Measurements from ENCODE around the gene CPVL.

Gene CPVL

DNA sequence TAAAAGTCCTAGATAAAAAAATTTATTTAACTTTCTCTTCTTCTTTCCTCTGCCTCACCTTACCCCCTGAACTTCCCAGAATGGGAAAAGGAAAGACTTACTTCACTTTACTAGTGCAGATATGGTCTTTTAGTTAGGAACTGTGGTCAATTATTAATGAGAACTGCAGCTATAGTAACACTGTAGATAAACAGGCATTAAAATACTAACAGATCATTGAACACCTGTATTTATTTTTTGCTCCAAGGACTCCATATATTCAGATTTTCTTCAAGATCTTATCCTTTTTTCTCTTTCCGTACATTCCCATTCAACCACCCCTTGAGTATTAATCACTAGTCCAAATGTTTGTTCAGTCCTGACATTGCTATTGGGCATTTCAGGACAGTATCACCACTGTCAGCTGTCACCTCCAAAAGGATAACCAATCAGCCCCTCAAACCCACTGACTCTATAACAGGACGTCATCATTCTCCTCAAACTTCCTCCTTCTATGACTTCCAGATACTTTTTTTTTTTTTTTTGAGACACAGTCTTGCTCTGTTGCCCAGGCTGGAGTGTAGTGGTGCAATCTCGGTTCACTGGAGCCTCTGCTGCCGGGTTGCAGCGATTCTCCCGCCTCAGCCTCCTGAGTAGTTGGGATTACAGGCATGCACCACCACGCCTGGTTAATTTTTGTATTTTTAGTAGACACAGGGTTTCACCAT is 4.2 kb downstream of the CPVL start:
- no peak overlapping the region for H3K27ac ChIP-seq

DNA sequence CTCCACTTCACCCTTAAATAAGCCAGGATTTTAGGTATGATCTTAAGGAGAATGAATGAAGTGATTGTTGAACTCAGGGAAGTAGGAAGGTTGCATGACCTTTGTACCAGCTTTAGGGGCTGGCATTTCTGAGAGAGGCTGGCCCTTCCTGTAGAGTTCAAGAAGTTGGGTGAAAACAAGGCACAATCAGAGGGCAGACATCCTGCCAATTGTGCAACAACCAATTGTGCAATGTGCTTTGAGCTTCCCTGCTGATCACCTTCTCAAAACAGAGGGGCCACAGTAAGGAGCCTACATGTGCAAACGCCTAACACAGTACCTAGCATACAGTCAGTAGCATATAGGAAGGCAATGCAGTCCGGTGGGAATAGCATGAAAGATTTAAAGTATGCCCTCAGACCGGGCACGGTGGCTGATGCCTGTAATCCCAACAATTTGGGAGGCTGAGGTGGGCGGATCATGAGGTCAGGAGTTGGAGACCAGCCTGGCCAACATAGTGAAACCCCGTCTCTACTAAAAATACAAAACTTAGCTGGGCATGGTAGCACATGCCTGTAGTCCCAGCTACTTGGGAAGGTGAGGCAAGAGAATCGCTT is 5.4 kb downstream of the CPVL start:
- TF ChIP-seq ZFX (IDR thresholded peaks at IDR 0.05) = no peak
- TF ChIP-seq, protein P1, sequence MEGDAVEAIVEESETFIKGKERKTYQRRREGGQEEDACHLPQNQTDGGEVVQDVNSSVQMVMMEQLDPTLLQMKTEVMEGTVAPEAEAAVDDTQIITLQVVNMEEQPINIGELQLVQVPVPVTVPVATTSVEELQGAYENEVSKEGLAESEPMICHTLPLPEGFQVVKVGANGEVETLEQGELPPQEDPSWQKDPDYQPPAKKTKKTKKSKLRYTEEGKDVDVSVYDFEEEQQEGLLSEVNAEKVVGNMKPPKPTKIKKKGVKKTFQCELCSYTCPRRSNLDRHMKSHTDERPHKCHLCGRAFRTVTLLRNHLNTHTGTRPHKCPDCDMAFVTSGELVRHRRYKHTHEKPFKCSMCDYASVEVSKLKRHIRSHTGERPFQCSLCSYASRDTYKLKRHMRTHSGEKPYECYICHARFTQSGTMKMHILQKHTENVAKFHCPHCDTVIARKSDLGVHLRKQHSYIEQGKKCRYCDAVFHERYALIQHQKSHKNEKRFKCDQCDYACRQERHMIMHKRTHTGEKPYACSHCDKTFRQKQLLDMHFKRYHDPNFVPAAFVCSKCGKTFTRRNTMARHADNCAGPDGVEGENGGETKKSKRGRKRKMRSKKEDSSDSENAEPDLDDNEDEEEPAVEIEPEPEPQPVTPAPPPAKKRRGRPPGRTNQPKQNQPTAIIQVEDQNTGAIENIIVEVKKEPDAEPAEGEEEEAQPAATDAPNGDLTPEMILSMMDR (conservative IDR thresholded peaks at IDR 0.05) = no peak
- no peak overlapping the region for H3K27ac ChIP-seq

More for the DNA sequence above, 4.2 kb downstream of the CPVL start:
- TF ChIP-seq ZFX (IDR thresholded peaks at IDR 0.05) = no peak
- TF ChIP-seq, protein P1 (conservative IDR thresholded peaks at IDR 0.05) = no peak

DNA sequence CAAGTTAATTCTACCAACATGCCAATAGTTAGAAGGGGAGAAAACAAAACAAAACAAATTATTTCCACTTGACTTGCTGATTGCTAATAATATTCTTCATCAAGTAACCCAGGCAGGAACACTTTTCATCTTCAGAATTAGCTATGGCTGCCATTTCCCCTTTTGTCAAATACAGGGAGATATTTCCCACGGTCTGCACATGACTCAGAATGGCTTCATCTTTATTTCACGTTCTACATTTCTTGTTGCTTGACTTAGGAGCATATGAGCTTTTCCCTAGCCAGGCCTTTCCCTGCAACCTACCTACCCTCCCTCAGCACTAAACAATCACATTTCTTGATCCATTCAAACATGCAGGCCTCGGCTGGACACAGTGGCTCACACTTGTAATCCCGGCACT is 6.5 kb downstream of the CPVL start:
- TF ChIP-seq, protein P1 (conservative IDR thresholded peaks at IDR 0.05) = no peak
- TF ChIP-seq ZFX (IDR thresholded peaks at IDR 0.05) = no peak
- H3K27ac ChIP-seq = no peak overlapping the region

DNA sequence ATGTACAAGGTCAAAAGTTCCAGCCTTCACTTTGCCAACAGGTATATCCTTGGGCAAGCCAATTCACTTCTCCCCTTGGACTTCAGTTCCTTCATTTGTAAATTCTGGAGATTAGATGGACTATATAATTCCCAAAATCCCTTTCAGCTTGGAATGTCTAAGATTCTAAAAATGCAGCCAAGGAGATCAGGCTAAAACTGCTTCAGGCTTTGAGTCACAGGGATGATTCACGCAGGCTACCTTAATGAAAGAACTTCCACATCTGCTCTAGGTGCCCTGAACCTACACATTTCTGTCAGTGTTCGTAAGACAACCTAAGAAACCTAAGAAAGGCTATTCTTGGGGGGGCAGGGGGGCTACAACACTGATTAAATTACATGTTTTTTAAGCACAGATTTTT is 7.1 kb downstream of the CPVL start:
- no peak overlapping the region for H3K27ac ChIP-seq
- no peak for TF ChIP-seq ZFX (IDR thresholded peaks at IDR 0.05)
- TF ChIP-seq, protein P1 (conservative IDR thresholded peaks at IDR 0.05) = no peak

DNA sequence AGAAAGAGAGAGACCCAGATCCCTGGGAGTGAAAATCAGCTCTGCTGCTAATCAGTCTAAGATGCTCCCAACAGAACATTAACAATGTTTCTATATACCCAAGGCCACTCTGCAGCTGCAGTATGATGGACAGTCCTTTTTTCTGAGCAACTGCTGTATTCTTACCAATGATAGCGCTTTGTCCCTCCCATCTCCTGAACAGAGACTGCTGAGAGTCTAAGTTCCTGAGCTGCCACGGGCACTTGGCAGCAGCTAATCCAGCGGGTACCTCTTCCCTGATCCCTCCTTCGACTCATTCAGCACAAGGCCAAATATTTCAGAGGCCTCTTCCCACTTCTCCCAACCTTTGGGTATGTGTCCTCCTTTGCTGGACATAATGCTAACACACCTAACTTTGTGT is 7.7 kb downstream of the CPVL start:
- no peak overlapping the region for H3K27ac ChIP-seq
- TF ChIP-seq, protein P1 (conservative IDR thresholded peaks at IDR 0.05) = no peak
- TF ChIP-seq ZFX (IDR thresholded peaks at IDR 0.05) = no peak

DNA sequence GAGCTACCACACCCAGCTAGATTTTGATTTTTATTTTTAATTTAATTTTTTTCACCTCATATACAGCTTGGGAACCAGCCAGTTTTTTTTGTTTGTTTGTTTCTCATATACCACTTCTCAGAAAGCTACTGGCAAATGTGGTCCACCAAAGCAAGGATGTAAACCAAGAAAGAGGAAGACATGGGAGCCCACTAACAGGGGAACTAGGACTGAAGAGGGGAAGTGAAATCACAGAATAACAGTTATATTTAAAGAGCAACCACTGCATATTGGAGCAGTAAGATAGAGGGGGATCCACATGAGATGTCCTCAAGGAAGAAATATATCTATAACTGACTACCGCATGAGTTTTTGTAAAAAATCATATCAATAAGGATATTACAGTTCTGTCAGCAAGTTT is 10.5 kb downstream of the CPVL start:
- TF ChIP-seq ZFX (IDR thresholded peaks at IDR 0.05) = no peak
- TF ChIP-seq, protein P1 (conservative IDR thresholded peaks at IDR 0.05) = no peak
- no peak overlapping the region for H3K27ac ChIP-seq

DNA sequence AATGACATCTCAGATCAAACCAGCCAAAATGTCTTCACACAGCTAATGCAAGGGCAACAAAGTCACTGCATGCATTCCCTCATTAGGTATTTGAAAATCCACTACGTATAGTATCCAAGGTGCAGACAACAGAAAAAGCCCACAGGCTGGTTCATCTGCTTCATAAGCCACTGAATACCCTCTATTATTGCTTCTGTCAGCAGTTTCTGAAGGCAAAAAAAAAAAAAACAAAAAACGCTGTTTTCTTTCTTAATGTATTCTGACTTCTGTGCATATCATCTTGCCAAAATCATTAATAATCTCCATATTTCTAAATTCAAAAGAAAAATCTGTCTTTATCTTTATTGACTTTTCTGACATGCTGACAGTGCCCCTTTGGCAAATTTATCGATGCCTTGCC is 13.4 kb downstream of the CPVL start:
- no peak for TF ChIP-seq ZFX (IDR thresholded peaks at IDR 0.05)
- TF ChIP-seq, protein P1 (conservative IDR thresholded peaks at IDR 0.05) = no peak
- H3K27ac ChIP-seq = no peak overlapping the region

Data from C4-2B (cell line).